ENCODE measurements around the gene WFIKKN1.

WFIKKN1 gene

DNA sequence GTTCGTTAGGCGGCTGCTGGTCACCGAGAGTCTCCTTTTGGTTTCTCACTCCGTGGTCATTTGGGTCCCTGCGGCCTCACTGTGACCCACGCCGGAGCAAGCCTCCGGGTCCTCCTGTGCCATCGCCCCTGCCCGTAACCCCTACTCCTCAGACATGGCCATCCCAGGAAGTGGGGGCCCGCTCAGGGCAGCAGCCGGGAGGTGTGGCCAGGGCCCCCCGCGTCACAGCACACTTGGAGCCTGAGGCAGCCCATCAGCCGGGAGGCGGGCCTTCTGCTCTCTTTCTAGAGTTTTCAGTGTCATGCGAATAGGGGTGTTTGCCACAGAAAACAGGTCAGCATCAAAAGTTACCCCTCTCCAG is 7.9 kb upstream of the WFIKKN1 start:
- DNase-seq = no peak

GRCh38 chr16:624526-625070 is 6.2 kb upstream of the WFIKKN1 start:
- peak in 1 of 58 donors; percentile 6 for DNase-seq

- DNase-seq = no peak
Measured at GRCh38 chr16:625117-625976, 5.4 kb upstream of the WFIKKN1 start.

DNA sequence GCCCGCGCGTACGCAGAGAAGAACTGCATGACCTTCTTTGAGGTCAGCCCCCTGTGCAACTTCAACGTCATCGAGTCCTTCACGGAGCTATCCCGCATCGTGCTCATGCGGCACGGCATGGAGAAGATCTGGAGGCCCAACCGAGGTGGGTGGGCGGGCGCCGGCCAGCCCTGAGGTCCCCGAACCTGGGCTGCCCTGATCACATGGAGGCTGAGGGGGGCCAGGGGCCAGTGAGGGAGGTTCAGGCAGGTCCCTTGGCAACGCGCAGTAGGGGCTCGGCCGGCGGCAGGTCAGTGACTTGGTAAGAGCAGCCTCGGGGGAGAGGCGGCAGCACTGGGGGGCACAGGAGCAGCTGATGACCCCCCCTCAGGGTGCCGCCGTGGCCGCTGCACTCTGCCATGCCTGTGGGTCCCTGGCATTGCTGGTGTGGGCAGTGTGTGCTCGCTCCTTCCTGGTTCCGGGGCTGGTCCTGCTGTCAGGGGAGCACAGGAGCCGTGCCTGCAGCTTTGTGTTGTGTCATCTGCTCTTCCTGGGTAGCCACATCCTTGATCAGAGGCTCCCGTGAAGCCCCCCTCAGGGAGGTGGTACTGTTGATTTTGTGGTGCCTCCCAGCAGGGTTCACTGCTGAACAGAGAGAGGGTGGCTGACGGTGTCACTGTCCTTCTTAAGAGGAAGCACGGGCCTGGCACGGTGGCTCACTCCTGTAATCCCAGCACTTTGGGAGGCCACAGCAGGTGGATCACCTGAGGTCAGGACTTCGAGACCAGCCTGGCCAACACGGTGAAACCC is 4.6 kb upstream of the WFIKKN1 start:
- no peak for DNase-seq

- peak in 18 of 58 donors; percentile 3 to 58 (median 33) for DNase-seq
Measured at GRCh38 chr16:626787-627453, 3.9 kb upstream of the WFIKKN1 start.

DNA sequence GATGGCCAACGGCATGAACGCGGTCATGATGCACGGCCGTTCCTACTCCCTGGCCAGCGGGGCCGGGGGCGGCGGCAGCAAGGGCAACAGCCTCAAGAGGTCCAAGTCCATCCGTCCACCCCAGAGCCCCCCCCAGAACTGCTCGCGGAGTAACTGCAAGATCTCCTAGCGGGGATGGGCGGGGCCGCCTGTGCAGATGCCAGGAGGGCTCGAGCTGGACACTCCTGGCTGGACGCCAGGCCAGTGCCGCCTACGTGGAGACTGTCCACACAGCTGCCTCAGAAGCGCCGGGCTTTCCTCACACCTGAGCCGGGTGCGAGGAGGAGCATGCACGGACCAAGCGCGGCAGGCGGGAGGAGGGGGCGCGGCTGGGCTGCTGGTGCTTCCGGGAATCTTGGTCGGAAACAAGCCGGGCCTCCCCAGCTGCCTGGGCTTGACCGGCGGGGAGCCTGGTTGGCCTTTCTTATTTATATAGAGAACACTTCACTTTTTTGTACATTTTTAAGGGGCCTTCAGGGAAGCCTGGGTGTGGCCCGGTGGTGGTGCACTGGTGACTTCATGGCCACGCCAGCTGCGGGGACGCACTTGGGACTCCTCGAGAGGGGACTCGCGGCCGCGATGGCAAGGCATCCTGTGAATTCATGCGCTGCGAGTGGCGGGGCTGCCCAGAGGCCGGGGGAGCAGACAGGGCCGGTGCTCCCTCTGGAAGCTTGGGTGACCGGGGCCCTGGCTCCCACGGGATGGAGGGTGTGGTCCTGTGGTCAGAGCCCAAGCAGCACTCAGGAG is 3.1 kb upstream of the WFIKKN1 start:
- peak in 1 of 58 donors; percentile 31 for DNase-seq

- no peak for DNase-seq
Measured at GRCh38 chr16:628321-629061, 2.3 kb upstream of the WFIKKN1 start.

- peak in 1 of 58 donors; percentile 59 for DNase-seq
Measured at GRCh38 chr16:629185-629832, 1.5 kb upstream of the WFIKKN1 start.

DNA sequence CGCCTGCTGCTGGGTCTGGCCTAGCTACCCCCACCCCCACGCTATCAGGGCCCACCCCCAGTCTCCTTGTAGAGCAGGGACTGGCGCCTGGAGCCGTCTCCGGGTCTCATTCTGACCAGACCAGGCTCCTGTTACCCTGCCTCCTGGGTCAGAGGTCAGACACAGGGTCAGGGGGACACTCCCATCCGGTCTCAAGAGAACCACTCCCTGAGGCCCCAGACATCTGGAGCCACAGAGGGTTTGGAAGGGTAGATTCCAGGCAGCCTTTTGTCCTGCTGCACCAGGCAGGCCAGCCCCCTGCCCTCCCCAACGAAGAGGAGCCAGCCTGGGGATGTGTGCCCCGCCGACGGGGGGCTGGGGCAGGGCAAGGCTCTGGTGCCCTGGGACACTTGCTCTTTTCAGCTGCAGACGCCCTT is 944 bp upstream of the WFIKKN1 start:
- peak in 1 of 58 donors; percentile 59 for DNase-seq

GRCh38 chr16:630249-630814 is 453 bp upstream of the WFIKKN1 start:
- DNase-seq = no peak

- DNase-seq = no peak
Measured at GRCh38 chr16:631808-632358, 1.1 kb downstream of the WFIKKN1 start.

- DNase-seq = no peak
Measured at GRCh38 chr16:632486-633335, 1.9 kb downstream of the WFIKKN1 start.

DNA sequence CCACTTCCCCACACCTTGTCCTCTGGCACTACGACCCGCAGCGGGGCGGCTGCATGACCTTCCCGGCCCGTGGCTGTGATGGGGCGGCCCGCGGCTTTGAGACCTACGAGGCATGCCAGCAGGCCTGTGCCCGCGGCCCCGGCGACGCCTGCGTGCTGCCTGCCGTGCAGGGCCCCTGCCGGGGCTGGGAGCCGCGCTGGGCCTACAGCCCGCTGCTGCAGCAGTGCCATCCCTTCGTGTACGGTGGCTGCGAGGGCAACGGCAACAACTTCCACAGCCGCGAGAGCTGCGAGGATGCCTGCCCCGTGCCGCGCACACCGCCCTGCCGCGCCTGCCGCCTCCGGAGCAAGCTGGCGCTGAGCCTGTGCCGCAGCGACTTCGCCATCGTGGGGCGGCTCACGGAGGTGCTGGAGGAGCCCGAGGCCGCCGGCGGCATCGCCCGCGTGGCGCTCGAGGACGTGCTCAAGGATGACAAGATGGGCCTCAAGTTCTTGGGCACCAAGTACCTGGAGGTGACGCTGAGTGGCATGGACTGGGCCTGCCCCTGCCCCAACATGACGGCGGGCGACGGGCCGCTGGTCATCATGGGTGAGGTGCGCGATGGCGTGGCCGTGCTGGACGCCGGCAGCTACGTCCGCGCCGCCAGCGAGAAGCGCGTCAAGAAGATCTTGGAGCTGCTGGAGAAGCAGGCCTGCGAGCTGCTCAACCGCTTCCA is 2.7 kb downstream of the WFIKKN1 start:
- no peak for DNase-seq

GRCh38 chr16:634051-634670 is 3.4 kb downstream of the WFIKKN1 start:
- DNase-seq = no peak

GRCh38 chr16:634996-635395 is 4.2 kb downstream of the WFIKKN1 start:
- no peak for DNase-seq

DNA sequence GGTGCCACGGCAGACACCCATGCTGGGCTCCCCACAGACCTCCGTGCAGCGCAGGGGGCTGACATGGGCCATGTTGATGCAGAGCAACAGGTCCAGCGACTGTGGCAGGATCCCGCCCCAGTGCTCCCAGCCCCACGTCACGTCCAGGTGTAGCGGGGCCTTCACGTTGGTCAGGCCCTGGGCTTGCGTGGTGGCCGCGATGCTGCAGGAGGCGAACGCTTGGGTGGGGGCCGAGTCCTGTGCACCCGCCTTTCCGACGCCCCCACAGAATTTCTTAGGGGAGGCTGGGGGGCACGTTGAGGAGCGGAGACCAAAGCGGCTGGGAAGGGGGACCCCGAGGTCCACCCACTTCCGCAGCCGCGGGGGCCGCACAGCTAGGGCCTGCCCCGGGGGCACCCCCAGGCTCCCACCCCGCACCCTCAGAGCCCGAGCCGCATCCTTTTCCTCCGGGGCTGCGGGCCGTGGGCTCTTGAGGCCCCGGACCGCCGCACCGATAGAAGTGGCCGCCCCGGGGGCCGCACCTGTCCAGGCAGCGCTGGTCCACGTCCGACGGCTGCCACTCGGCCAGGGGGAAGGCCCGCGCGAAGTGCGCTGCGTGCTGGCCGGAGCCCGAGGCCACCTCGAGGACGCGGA is 4.9 kb downstream of the WFIKKN1 start:
- DNase-seq = peak in 3 of 58 donors; percentile 11 to 29 (median 27)
